Kidney epithelial cell (primary cell): ENCODE measurements around the gene FIS1. TPM values are rescaled to one million over a fixed set of nuclear protein-coding genes. Genes with fewer than 3 reads are reported as not detected.
"Not testable (repeated sequence)": the region's sequence is repeated elsewhere in the genome, so short reads cannot be mapped to it uniquely, and the experiment has no call there.

Source experiments
- DNase-seq: peaks from one replicate; pipeline ENCODE4 v3.0.0-alpha.2; 2010; ENCODE audit warnings: low read depth
- H3K27me3 ChIP-seq: 2 replicates; pipeline ENCODE4 v1.6.0; 2011; ENCODE audit warnings: low read length; ENCODE audit not compliant: control insufficient read depth, insufficient read depth
- H3K36me3 ChIP-seq: 2 replicates; pipeline ENCODE4 v1.5.1; 2011; ENCODE audit warnings: low read length; ENCODE audit not compliant: control insufficient read depth, insufficient read depth
- H3K4me3 ChIP-seq: 2 replicates; pipeline ENCODE4 v1.5.1; 2011; ENCODE audit warnings: low read depth, mild to moderate bottlenecking, control low read depth, low read length
- CTCF ChIP-seq: IDR thresholded peaks from 2 replicates; pipeline ENCODE4 v1.5.1; 2011; ENCODE audit warnings: mild to moderate bottlenecking, moderate library complexity, low read length, control low read depth, inconsistent platforms; ENCODE audit not compliant: insufficient read depth, poor library complexity, severe bottlenecking
- total RNA-seq: library from RNA; depleted of rRNA; stranded (reverse); fragments of >200 nt; gene quantifications from 2 replicates; pipeline ENCODE4 v1.2.3, GENCODE V29; 2015

FIS1 gene
- total RNA-seq, 1 donor from 2014 or later = 231 TPM

GRCh38 chr7:101288439-101288838 is 43.6 kb upstream of the FIS1 start:
- no peak for TF ChIP-seq CTCF
- Histone ChIP-seq H3K4me3 (no peak overlapping the region), H3K36me3 (no peaks in the 10 kb centered on the region), H3K27me3 (peaks cover 13% of the 10 kb centered on the region)
- DNase-seq = no peak

DNA sequence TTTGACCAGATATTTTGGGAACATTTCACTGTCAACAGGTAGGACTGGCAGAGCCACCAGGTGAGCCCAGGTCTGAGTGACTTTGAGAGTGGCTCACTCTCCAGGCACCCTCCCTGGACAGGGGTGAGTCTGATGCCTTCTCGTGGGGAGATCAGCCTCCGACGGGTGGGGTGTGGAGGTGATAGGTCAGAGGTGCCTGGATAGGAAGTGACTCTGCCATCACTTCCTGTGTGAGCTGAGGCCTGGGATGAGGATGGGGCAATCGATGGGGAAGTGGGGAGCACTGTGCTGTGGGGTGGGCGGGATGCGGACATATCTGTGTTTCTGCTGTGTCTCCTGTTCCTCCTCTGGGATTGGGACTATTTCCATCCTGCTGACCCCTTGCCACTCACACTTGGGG is 42.2 kb upstream of the FIS1 start:
- Histone ChIP-seq H3K27me3 (peaks cover 13% of the 10 kb centered on the region), H3K4me3 (no peak overlapping the region), H3K36me3 (no peaks in the 10 kb centered on the region)
- no peak for DNase-seq
- TF ChIP-seq CTCF = no peak

DNA sequence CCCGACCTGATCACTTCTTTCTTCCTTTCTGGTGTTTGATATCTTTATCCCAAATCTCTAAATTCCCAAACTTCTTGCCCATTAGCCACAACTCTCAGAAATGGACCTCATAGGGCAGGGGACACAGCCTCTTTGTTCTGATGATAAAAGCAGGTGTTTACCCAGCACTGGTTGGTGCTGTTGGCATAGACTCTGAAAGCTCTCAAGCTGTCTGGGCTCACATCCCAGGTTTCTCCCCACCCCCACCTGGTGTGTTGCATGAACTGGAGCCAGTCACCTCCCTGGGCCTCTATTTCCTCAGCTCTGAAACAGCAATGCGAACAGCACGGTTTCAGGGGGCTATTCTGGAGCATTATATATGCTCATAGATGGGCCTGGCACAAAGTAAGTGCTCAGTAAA is 41.0 kb upstream of the FIS1 start:
- not testable (repeated sequence) for H3K27me3 ChIP-seq, H3K4me3 ChIP-seq, H3K36me3 ChIP-seq, DNase-seq

DNA sequence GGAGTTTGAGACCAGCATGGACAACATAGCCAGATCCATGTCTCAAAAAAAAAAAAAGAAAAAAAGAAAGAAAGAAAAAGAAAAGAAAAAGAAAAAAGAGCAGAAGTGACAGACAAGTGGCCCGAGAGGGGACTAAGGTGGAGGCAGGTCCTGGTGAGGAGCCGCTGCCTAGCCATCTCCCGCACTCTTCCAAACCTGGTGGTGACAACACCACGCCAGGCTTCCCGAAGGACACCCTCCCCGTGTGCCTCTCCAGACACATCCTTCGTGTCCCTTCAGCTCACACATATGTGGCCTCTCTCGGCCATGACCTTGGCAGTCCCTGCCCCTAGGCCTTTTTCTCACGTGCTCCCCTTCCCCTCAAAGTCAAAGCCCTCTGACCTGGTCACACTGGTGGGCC is 40.3 kb upstream of the FIS1 start:
- no peak for DNase-seq
- Histone ChIP-seq H3K4me3 (no peak overlapping the region), H3K36me3 (no peaks in the 10 kb centered on the region), H3K27me3 (peaks cover 7% of the 10 kb centered on the region)
- TF ChIP-seq CTCF = no peak

- not testable (repeated sequence) for DNase-seq, H3K36me3 ChIP-seq, H3K4me3 ChIP-seq, H3K27me3 ChIP-seq
Measured at GRCh38 chr7:101280912-101281311, 36.0 kb upstream of the FIS1 start.

GRCh38 chr7:101278461-101279292 is 33.8 kb upstream of the FIS1 start:
- Histone ChIP-seq H3K27me3 (no peaks in the 10 kb centered on the region), H3K4me3 (no peak overlapping the region), H3K36me3 (no peaks in the 10 kb centered on the region)
- TF ChIP-seq CTCF = no peak
- DNase-seq = no peak

DNA sequence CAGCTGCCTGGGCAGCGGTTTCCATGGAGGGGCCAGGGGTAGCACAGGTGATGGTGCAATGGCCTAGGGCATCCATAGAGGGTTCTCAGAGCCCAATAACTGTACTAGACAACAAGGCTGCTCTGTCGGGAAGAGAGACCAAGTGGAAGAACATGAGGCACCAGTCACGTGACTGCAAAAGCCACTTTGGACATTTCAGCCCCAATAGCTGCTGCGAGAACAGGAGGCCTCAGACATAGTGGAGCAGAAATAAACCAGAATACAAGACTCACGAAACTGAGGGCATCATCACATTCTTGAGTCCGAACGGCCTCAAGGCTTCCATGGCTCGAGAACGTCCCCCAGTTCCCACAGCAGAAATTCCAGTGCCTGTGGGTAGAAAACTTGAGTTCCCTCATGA is 32.3 kb upstream of the FIS1 start:
- H3K36me3 ChIP-seq = no peaks in the 10 kb centered on the region
- TF ChIP-seq CTCF = no peak
- no peaks in the 10 kb centered on the region for H3K27me3 ChIP-seq
- no peak for DNase-seq
- H3K4me3 ChIP-seq = no peak overlapping the region
